Rectal smooth muscle tissue (tissue), 1 donor: Measurements from ENCODE around the gene DNAH11.

Experiments
- H3K27ac ChIP-seq: one replicate; pipeline ENCODE4 v1.7.0; 2013; ENCODE audit warnings: low read depth, low read length, inconsistent platforms
- H3K27me3 ChIP-seq: one replicate; pipeline ENCODE4 v1.7.0; 2013; ENCODE audit warnings: low read length; ENCODE audit not compliant: control insufficient read depth, insufficient read depth
- H3K36me3 ChIP-seq: one replicate; pipeline ENCODE4 v1.7.0; 2013; ENCODE audit warnings: low read length; ENCODE audit not compliant: control insufficient read depth, insufficient read depth
- H3K4me1 ChIP-seq: one replicate; pipeline ENCODE4 v1.7.0; 2013; ENCODE audit warnings: low read length; ENCODE audit not compliant: control insufficient read depth, insufficient read depth
- H3K4me3 ChIP-seq: one replicate; pipeline ENCODE4 v1.7.0; 2013; ENCODE audit warnings: low read length
- H3K9ac ChIP-seq: one replicate; pipeline ENCODE4 v1.7.0; 2013; ENCODE audit warnings: low read length

The DNAH11 gene

GRCh38 chr7:21891291-21891690 lies 348.5 kb downstream of the DNAH11 start:
- Histone ChIP-seq H3K4me3 (no peak overlapping the region), H3K27me3 (no peaks in the 10 kb centered on the region), H3K36me3 (no peaks in the 10 kb centered on the region), H3K4me1 (no peaks in the 10 kb centered on the region), H3K9ac (no peak overlapping the region), H3K27ac (no peak overlapping the region)

GRCh38 chr7:21893401-21893800 lies 350.6 kb downstream of the DNAH11 start:
- Histone ChIP-seq H3K4me3 (no peak overlapping the region), H3K9ac (no peak overlapping the region), H3K27me3 (no peaks in the 10 kb centered on the region), H3K27ac (no peak overlapping the region), H3K4me1 (no peaks in the 10 kb centered on the region), H3K36me3 (no peaks in the 10 kb centered on the region)

- Histone ChIP-seq H3K4me3 (no peak overlapping the region), H3K36me3 (peaks cover 12% of the 10 kb centered on the region), H3K4me1 (no peaks in the 10 kb centered on the region), H3K27me3 (no peaks in the 10 kb centered on the region), H3K27ac (no peak overlapping the region), H3K9ac (no peak overlapping the region)
These were observed 355.6 kb downstream of the DNAH11 start for GRCh38 chr7:21898265-21898930.

GRCh38 chr7:21902240-21902639 lies 359.4 kb downstream of the DNAH11 start:
- no peaks in the 10 kb centered on the region for H3K27me3 ChIP-seq
- peaks cover 25% of the 10 kb centered on the region for H3K36me3 ChIP-seq
- H3K4me1 ChIP-seq, result no peaks in the 10 kb centered on the region
- no peak overlapping the region for H3K4me3 ChIP-seq
- H3K9ac ChIP-seq, result no peak overlapping the region
- H3K27ac ChIP-seq, result no peak overlapping the region

- H3K4me3 ChIP-seq, result no peak overlapping the region
- no peak overlapping the region for H3K27ac ChIP-seq
- H3K9ac ChIP-seq, result no peak overlapping the region
- no peaks in the 10 kb centered on the region for H3K4me1 ChIP-seq
- H3K27me3 ChIP-seq, result no peaks in the 10 kb centered on the region
- H3K36me3 ChIP-seq, result peaks cover 32% of the 10 kb centered on the region
These were observed 360.4 kb downstream of the DNAH11 start for GRCh38 chr7:21903020-21903786.

- peaks cover 19% of the 10 kb centered on the region for H3K36me3 ChIP-seq
These were observed 365.9 kb downstream of the DNAH11 start for GRCh38 chr7:21908746-21909145.

GRCh38 chr7:21910253-21910652 lies 367.4 kb downstream of the DNAH11 start:
- H3K27ac ChIP-seq, result no peak overlapping the region
- H3K36me3 ChIP-seq, result peaks cover 14% of the 10 kb centered on the region
- no peak overlapping the region for H3K4me3 ChIP-seq
- H3K9ac ChIP-seq, result no peak overlapping the region
- no peaks in the 10 kb centered on the region for H3K27me3 ChIP-seq
- H3K4me1 ChIP-seq, result no peaks in the 10 kb centered on the region

More at GRCh38 chr7:21908746-21909145, 365.9 kb downstream of the DNAH11 start:
- Histone ChIP-seq H3K9ac (no peak overlapping the region), H3K4me1 (no peaks in the 10 kb centered on the region), H3K4me3 (no peak overlapping the region), H3K27ac (no peak overlapping the region), H3K27me3 (no peaks in the 10 kb centered on the region)

- no peaks in the 10 kb centered on the region for H3K4me1 ChIP-seq
- H3K36me3 ChIP-seq, result peaks cover 8% of the 10 kb centered on the region
- no peak overlapping the region for H3K4me3 ChIP-seq
- H3K27ac ChIP-seq, result no peak overlapping the region
- no peaks in the 10 kb centered on the region for H3K27me3 ChIP-seq
- H3K9ac ChIP-seq, result no peak overlapping the region
These were observed 368.6 kb downstream of the DNAH11 start for GRCh38 chr7:21911341-21911875.

GRCh38 chr7:21912305-21912704 lies 369.5 kb downstream of the DNAH11 start:
- Histone ChIP-seq H3K36me3 (peaks cover 8% of the 10 kb centered on the region), H3K27me3 (no peaks in the 10 kb centered on the region), H3K4me3 (no peak overlapping the region), H3K4me1 (no peaks in the 10 kb centered on the region), H3K27ac (no peak overlapping the region), H3K9ac (no peak overlapping the region)

GRCh38 chr7:21912931-21913780 lies 370.3 kb downstream of the DNAH11 start:
- Histone ChIP-seq H3K36me3 (peaks cover 1% of the 10 kb centered on the region), H3K9ac (no peak overlapping the region), H3K4me1 (no peaks in the 10 kb centered on the region), H3K27me3 (no peaks in the 10 kb centered on the region), H3K27ac (no peak overlapping the region), H3K4me3 (no peak overlapping the region)

GRCh38 chr7:21914671-21915070 lies 371.8 kb downstream of the DNAH11 start:
- H3K4me1 ChIP-seq, result no peaks in the 10 kb centered on the region
- H3K4me3 ChIP-seq, result no peak overlapping the region
- no peak overlapping the region for H3K27ac ChIP-seq

GRCh38 chr7:21915140-21915539 lies 372.3 kb downstream of the DNAH11 start:
- Histone ChIP-seq H3K27me3 (no peaks in the 10 kb centered on the region), H3K36me3 (no peaks in the 10 kb centered on the region), H3K4me1 (no peaks in the 10 kb centered on the region), H3K27ac (no peak overlapping the region), H3K9ac (no peak overlapping the region), H3K4me3 (no peak overlapping the region)

More at GRCh38 chr7:21914671-21915070, 371.8 kb downstream of the DNAH11 start:
- Histone ChIP-seq H3K9ac (no peak overlapping the region), H3K27me3 (no peaks in the 10 kb centered on the region), H3K36me3 (no peaks in the 10 kb centered on the region)
